HFFc6 (cell line): Measurements from ENCODE around the gene RPS14. TPM values are rescaled to one million over a fixed set of nuclear protein-coding genes. Genes with fewer than 3 reads are reported as not detected.

Source experiments
- DNase-seq: peaks from one replicate; pipeline ENCODE4 v3.0.0-alpha.2; 2018
- H3K27ac Mint-ChIP-seq: 2 replicates; pipeline ENCODE4 v1.8.0; 2020; ENCODE audit warnings: mild to moderate bottlenecking, mixed read lengths
- H3K27me3 Mint-ChIP-seq: 2 replicates; pipeline ENCODE4 v1.8.0; 2021; ENCODE audit warnings: mild to moderate bottlenecking, moderate library complexity, mixed read lengths; ENCODE audit not compliant: insufficient read depth
- H3K36me3 Mint-ChIP-seq: 2 replicates; pipeline ENCODE4 v1.8.0; 2021; ENCODE audit warnings: low read depth, mixed read lengths
- H3K4me1 Mint-ChIP-seq: 2 replicates; pipeline ENCODE4 v1.8.0; 2020; ENCODE audit warnings: low read depth, mixed read lengths
- H3K4me3 Mint-ChIP-seq: 2 replicates; pipeline ENCODE4 v1.8.0; 2020; ENCODE audit warnings: mild to moderate bottlenecking, moderate library complexity, mixed read lengths
- H3K9me3 Mint-ChIP-seq: 2 replicates; pipeline ENCODE4 v1.8.0; 2020; ENCODE audit warnings: mild to moderate bottlenecking, mixed read lengths
- total RNA-seq, 6 experiments: library from RNA; stranded (reverse); fragmentation: NEBNext Ultra II Directional; extraction: Animal tissue kit (Norgen Biotek cat#: 25700); gene quantifications; 2 replicates in 1 of 6; 3 replicates in 5 of 6; pipeline ENCODE4 v1.2.3, GENCODE V29; 2021
- TF ChIP-seq, protein P1 (sequence below): fragments of 200-600 bp; sonication (generic); IDR thresholded peaks from 2 replicates; pipeline ENCODE4 v1.5.0; 2021; ENCODE audit warnings: antibody characterized with exemption, mild to moderate bottlenecking

The RPS14 gene
- total RNA-seq, 6 experiments from 2014 or later: 1,658 to 2,163 (median 1,911) TPM

- H3K27me3 Mint-ChIP-seq: peaks cover 1% of the 10 kb centered on the region; the same call in 1 of the 2 replicates
- TF ChIP-seq, protein P1, sequence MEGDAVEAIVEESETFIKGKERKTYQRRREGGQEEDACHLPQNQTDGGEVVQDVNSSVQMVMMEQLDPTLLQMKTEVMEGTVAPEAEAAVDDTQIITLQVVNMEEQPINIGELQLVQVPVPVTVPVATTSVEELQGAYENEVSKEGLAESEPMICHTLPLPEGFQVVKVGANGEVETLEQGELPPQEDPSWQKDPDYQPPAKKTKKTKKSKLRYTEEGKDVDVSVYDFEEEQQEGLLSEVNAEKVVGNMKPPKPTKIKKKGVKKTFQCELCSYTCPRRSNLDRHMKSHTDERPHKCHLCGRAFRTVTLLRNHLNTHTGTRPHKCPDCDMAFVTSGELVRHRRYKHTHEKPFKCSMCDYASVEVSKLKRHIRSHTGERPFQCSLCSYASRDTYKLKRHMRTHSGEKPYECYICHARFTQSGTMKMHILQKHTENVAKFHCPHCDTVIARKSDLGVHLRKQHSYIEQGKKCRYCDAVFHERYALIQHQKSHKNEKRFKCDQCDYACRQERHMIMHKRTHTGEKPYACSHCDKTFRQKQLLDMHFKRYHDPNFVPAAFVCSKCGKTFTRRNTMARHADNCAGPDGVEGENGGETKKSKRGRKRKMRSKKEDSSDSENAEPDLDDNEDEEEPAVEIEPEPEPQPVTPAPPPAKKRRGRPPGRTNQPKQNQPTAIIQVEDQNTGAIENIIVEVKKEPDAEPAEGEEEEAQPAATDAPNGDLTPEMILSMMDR: no peak
- DNase-seq: peak; percentile 85
- H3K27ac Mint-ChIP-seq: no peak overlapping the region
- H3K9me3 Mint-ChIP-seq: no peaks in the 10 kb centered on the region
- peaks cover 8% of the 10 kb centered on the region for H3K4me1 Mint-ChIP-seq
- H3K4me3 Mint-ChIP-seq: no peak overlapping the region; the same call in 1 of the 2 replicates
- H3K36me3 Mint-ChIP-seq: no peaks in the 10 kb centered on the region
Measured at GRCh38 chr5:150409638-150410523, 39.7 kb downstream of the RPS14 start.

DNA sequence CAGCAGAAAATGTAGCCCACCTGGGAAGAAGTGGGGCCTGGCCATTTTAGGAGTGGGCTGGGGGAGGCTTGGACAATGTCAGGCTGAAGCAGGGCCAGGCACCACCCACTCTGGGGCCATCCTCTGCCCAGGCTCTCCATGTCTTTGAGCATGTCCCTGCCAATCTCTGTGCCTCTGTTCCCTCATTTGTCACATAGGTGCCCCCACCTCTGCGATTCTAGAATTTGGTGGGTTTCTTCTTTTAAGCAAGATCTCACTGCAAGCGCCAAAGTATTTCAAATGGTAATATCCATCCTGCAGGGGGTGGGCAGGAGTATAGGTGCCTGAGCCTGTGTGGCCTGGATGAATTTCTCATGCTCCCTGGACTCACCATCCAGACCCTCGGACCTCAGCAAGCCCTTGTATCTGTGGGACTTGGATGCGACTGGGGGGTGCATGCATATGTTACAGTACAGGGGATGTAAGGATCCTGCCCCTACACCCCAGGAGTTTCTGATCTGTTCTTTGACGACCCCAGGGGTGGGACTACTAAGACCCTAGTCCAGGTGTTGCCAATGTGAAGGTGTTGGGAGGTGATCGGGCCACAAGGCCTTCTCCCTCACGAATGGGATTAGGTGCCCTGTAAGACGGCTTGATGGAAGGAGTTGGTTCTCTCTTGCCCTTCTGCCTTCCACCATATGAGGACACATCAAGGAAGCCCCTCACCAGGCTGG, 41.2 kb downstream of the RPS14 start:
- no peaks in the 10 kb centered on the region; the same call in 1 of the 2 replicates for H3K27me3 Mint-ChIP-seq
- H3K27ac Mint-ChIP-seq: no peak overlapping the region

DNA sequence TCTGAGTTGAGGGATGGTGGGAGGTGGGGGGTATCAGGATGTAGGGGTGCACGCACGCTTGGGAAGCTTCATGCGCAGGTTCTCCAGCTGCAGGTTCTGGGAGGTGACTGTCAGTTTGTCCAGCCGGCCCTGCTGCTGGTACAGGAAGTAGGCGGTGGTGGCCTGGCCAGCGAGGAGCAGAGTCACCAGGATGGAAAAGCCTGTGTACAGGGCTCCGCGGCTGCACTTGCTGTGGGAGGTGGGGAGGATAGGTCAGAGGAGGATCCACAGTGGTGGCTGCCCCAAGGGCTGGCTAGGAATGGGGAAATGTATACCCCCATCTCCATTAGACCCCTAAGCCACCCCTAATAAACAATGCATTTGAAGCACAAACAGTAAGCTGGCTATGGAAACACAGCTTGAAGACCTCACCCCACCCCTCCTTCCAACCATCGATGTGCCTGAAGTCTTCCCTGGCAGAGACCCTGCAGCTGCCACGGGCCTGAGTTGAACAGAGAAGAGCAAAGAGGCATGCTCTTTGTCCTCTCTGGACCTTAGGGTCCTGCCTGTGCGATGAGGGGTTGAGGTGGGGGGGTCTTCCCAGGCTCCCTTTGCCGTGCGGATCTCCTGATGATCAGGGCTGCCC, 42.3 kb downstream of the RPS14 start:
- H3K27me3 Mint-ChIP-seq: no peaks in the 10 kb centered on the region; the same call in 1 of the 2 replicates
- H3K9me3 Mint-ChIP-seq: no peaks in the 10 kb centered on the region
- TF ChIP-seq, protein P1: no peak
- peaks cover 8% of the 10 kb centered on the region for H3K4me1 Mint-ChIP-seq
- no peak overlapping the region for H3K4me3 Mint-ChIP-seq
- H3K36me3 Mint-ChIP-seq: peaks cover 6% of the 10 kb centered on the region; the same call in 1 of the 2 replicates
- no peak overlapping the region for H3K27ac Mint-ChIP-seq
- no peak for DNase-seq

More for the DNA sequence above, 41.2 kb downstream of the RPS14 start:
- DNase-seq: no peak
- H3K9me3 Mint-ChIP-seq: no peaks in the 10 kb centered on the region
- TF ChIP-seq, protein P1: no peak
- peaks cover 8% of the 10 kb centered on the region for H3K4me1 Mint-ChIP-seq
- H3K36me3 Mint-ChIP-seq: no peaks in the 10 kb centered on the region
- no peak overlapping the region for H3K4me3 Mint-ChIP-seq

- Mint-ChIP-seq H3K36me3 (peaks cover 6% of the 10 kb centered on the region; the same call in 1 of the 2 replicates), H3K4me3 (no peak overlapping the region), H3K27ac (no peak overlapping the region), H3K9me3 (no peaks in the 10 kb centered on the region), H3K4me1 (peaks cover 8% of the 10 kb centered on the region), H3K27me3 (no peaks in the 10 kb centered on the region; the same call in 1 of the 2 replicates)
- TF ChIP-seq, protein P1: no peak
- DNase-seq: no peak
Measured at GRCh38 chr5:150406723-150407095, 42.8 kb downstream of the RPS14 start.

GRCh38 chr5:150406103-150406722, 43.3 kb downstream of the RPS14 start:
- Mint-ChIP-seq H3K9me3 (no peaks in the 10 kb centered on the region), H3K27me3 (no peaks in the 10 kb centered on the region; the same call in 1 of the 2 replicates), H3K27ac (no peak overlapping the region), H3K4me1 (peaks cover 8% of the 10 kb centered on the region), H3K4me3 (no peak overlapping the region), H3K36me3 (peaks cover 6% of the 10 kb centered on the region; the same call in 1 of the 2 replicates)
- DNase-seq: no peak
- TF ChIP-seq, protein P1: no peak
